GM21423 (cell line): ENCODE measurements around the gene SBF1.

Experiments used
- ATAC-seq: cut with Tn5 transposase; IDR thresholded peaks from one replicate; pipeline ENCODE4 v1.9.1; 2021; ENCODE audit warnings: mild to moderate bottlenecking, moderate library complexity; ENCODE audit not compliant: unreplicated experiment

Gene SBF1

DNA sequence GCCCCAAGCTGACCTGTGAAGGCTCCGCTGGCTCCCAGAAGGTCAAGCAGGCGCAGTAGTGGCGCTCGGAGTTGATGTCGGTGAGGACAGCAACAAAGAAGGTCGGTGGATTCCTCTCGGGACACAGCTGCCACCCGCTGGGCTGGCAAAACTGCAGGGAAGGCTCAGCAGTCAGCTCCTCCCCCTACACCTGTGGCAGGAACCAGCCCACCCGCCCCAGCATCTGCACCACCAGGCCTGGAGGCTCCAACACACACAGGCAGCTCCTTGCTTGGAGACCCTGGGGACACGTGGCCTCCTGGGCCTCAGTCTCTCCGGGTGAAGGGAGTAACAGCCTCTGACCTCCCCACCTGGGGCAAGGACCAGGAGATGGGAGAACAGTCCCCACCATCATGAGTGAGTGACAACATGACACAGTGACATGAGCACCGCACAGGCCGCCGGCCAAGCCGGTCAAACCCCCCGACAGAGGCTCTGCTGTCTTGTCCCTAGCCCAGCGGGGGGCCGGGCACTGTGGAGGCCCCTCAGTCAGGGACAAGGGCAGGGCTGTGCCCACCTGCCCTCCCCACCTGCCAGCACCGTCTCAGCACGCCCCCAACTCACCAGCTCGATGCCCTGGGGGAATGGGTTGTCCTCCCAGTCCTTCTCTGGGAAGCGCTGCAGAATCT, 6.9 kb downstream of the SBF1 start:
- ATAC-seq: no peak

DNA sequence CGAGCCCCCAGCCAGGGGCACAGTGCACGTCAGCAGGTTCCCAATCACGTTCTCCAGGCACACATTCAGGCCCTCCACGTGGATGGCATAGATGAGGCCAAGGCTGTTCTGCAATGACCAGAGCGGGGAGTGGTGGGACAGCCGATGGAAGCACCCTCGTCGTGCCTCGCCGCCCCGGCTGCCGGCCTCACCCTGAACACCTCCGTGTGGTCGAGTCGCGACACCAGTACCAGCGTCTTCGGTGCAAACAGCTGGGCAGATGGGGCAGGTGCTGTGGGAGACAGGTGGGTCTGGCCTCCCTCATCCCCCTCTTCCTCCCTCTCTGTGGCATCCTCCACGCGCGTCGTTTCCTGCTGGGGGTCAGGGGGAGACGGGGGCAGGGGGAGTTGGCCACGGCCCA, 7.5 kb downstream of the SBF1 start:
- no peak for ATAC-seq

- no peak for ATAC-seq
Measured at GRCh38 chr22:50465066-50465930, 9.5 kb downstream of the SBF1 start.

DNA sequence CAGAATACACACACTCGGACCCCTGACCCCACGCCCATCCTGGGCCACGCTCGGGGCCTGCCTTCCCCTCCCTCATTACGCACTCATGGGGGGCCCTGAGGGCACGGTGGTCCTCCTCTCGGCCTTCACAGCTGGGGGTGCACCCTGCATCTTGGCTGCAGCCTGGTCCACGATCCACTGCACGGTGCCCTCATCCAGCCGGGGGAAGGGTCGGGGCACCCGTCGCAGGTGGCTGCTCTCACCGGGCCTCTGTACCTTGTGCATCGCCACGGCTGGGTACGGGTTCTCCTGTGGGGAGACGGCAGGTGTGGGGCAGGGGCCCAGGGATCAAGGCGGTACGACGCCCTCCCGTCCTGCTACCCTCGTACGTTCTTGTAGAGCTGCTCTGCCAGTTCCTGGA, 10.4 kb downstream of the SBF1 start:
- ATAC-seq: no peak

DNA sequence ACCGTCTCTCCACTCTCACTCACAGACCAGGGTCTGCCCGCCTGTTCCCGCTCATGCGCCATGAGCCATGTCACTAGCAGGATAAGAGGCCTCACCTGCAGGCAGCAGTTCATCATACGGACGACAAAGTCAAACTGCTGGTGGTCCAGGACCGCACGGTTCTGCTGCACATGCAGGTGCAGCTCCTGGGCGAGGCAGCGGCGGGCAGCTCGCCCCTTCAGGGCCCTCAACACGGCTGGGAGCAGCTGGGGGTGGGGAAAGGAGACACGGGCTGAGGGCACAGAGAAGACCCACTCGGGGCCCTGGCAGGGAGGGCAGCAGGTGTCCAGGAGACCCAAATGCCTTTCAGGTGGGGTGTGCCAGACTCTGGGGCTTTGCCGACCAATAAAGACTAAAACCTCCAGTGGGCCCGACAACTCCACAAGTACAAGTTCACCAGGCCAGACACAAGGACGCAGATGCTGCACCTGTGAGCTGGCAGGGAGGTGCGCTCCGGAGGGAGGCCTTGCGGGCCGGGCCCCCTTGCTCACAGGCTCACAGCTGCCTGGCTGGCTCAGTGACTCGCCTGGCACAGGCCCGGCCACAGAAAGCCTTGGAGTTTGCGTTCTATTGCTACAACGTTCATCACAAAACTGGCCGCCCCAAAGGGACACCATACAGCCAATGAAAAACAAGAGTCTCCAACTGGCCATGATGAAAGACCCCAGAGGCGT, 11.5 kb downstream of the SBF1 start:
- no peak for ATAC-seq

DNA sequence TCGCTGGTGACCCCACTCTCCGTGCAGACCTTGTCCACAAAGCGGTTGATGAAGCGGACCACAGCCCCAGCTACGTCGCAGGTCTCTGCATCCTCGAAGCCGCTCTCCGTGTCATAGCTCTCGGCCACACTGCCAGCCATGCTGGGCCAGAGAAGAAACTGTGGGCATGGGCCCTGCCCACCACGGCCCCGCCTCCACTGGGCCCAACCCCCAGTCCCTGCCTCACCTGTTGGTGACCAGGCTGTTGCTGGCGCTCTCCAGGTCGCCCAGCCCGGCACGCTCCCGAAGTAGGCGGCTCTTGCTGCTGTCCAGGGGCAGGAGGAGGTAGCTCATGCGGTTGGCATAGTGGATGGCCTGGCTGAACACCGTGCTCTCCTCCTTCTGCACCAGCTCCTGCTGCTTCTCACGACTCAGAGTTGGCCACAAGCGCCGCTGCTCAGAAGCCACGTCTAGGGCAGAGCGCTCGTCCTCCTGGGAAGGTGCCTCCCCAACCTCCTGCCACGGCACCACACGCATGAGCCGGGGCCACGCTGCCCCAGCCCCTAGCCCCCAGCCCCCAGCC, 12.8 kb downstream of the SBF1 start:
- ATAC-seq: no peak

DNA sequence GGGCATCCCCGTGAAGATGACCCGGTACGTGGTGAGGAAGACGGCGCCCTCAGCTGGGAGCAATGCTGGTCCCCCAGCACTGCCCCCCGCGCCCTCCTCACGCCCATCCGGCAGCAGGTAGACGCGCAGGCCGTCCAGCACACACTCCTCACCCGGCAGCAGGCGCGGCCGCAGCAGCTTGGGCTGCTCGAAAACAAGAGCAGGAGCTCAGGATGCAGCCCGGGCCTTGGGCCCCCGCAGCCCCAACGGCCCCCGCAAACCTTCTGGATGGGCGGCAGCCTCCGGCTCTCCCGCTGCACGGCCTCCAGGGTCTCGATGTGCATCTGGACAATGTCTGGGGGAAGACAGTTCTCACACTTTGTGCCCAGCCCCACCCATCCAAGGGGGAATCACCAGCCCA, 13.3 kb downstream of the SBF1 start:
- no peak for ATAC-seq

- ATAC-seq: no peak
Measured at GRCh38 chr22:50460938-50461337, 13.9 kb downstream of the SBF1 start.

GRCh38 chr22:50459496-50460140, 15.2 kb downstream of the SBF1 start:
- ATAC-seq: no peak

- no peak for ATAC-seq
Measured at GRCh38 chr22:50459016-50459415, 15.8 kb downstream of the SBF1 start.

DNA sequence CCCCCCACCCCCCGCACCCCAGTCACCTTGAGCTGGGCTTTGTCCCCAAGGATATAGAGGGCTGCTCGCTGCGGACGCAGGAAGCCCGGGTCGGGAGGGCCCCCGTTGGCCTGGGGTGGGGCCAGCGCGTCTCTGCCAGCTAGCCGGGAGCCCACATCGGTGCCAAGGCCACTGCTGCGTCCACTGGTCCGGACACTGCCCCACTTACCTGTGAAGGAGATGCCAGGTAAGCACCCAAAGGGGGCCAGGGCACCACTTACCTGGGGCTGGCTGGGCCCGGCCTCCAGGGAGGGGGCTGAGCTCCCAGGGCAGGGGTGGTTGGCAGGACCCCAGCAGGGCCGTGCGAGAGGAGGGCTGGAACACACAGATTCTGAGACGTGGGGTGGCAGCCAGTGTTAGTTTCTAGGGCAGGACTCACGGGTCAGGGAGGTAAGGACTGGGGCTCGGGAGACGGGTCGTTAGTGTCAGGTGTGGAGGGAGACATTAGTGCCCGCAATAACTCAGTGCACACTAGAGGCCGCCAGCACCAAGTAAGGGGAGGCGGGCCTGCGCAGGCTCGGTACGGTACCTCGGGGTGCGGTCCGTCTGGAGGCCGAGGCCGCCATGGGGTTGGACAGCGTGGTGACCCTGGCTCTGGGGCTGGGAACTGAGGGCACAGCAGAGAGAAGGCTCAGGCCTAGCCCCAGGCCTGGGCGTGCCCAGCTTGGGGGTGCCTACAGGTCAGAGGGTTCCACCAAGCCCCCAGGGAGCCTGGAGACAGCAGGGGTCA, 18.2 kb downstream of the SBF1 start:
- no peak for ATAC-seq

DNA sequence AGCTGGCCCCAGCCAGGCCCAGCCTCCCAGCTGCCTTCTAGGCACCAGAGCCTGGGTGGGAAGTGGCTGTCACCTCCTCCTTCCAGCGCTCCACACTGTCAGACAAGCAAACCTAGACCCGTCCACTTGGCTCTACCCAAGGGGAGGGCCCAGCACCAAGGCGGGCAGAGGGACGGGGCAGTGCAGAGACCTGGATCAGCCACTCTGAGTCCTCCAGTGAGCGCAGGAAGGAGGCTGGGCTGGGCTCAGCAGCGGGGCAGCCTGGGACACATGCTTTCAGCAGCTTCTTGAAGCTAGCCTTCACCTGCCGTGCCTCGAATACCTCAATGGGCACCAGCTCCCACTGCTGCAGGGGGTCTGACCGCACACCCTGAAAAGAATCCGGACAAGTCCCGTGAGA, 18.8 kb downstream of the SBF1 start:
- ATAC-seq: no peak

GRCh38 chr22:50455201-50455600, 19.6 kb downstream of the SBF1 start:
- no peak for ATAC-seq

DNA sequence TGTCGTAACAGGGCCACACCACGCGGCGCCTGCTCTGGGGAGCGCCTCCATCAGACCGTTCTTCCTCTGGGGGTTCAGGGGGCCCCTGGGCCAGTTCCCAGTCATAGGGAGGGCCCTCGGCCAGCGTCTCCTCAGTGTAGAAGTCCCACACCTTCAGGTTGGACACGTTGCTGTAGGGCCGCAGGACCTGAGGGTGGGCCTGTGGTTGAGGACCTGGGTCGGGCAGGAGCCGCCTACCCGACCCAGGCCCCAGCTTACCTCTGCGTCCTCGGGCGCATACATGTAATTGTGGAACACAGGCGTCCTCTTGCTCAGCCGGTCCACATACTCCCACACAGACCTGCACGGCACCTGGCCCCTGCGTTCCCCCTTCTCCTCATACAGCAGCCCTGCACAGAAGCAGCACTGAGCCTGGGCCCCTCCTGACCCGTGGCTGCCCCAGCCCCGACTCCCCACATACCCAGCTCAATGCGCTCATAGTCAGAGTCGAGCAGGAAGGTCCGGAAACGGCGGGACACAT, 20.2 kb downstream of the SBF1 start:
- no peak for ATAC-seq

DNA sequence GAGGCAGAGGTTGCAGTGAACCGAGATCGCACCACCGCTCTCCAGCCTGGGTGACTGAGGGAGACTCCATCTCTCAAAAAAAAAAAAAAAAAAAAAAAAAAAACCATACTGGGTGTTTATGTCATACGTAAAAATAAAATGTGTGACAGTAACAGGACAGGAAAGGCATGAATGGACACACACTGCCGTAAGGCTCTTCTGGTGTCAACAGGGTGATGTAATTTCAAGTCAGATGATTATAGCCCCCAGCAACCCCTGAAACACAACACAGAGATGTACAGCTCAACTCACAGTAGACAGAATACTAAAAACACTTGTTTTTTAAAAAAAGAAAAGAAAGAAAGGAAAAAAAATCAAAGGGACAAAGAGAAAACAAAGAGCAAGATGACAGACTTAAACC, 22.2 kb downstream of the SBF1 start:
- no peak for ATAC-seq

DNA sequence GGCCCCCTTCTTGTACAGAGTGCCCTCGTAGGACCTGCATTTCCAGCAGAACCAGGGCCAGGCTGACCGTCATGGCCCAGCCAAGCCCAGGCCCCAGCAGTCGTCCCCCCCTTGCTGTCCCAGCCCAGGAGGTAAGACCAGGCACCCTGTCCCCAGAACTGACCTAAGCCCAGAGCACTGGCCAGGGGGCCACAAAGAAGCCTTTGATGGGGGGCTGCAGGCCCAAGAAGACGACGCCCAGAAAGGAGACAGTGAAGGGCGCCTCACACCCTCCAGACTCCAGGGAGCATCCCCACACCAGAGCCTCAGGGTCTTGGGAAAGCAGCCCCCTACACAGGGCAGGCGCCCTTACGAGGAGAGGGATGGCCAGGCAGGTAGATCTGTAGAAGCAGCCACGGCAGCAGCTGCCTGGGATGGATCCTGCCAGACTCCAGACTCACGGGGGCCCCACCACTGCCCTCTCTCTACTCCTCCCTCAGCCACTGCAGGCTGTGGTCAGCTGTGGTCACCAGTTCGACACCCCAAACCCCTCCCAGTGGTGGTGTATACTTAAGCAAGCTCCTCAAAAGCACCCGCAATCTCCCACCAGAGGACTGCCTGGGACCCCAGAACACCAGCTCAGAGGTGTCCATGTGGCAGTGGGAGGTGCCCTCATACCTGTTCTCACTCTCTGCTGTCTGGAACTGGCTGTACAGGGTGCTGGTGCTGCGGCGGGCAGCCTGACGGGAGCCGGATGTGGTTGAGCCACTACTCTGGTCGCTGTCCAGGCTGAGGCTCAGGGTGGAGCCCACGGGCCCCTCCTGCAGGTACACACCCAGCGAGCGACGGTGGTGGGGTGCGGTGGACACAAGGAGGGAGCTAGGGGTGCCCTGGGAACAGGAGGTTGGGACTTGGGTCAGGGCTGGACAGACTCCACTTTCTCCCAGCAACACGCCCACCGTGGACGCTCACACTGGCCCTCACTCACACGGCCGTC, 27.0 kb downstream of the SBF1 start:
- ATAC-seq: no peak

- no peak for ATAC-seq
Measured at GRCh38 chr22:50446708-50447575, 27.9 kb downstream of the SBF1 start.
